MM.1S (cell line): ENCODE data around the gene ABITRAM.

ENCODE experiments used
- DNase-seq: peaks from one replicate; pipeline ENCODE4 v3.0.0-alpha.2; 2015
- H2AFZ ChIP-seq: fragments of 300-600 bp; sonication (generic); 2 replicates; pipeline ENCODE4 v1.6.0; 2016; ENCODE audit warnings: antibody characterized with exemption, low read length
- H3F3A ChIP-seq: fragments of 300-600 bp; sonication (generic); 2 replicates; pipeline ENCODE4 v1.6.1; 2016; ENCODE audit warnings: mild to moderate bottlenecking, antibody characterized with exemption, low read length, moderate library complexity, mixed read lengths; ENCODE audit not compliant: insufficient read depth
- H3K27ac ChIP-seq: fragments of 300-600 bp; sonication (generic); 2 replicates; pipeline ENCODE4 v1.5.1; 2016; ENCODE audit warnings: mild to moderate bottlenecking, low read length
- H3K27me3 ChIP-seq: fragments of 300-600 bp; sonication (generic); replicated peaks from 2 replicates; pipeline ENCODE4 v1.6.0; 2016; ENCODE audit warnings: low read length; ENCODE audit not compliant: insufficient read depth
- H3K36me3 ChIP-seq: fragments of 300-600 bp; sonication (generic); replicated peaks from 2 replicates; pipeline ENCODE4 v1.6.1; 2016; ENCODE audit warnings: mild to moderate bottlenecking, low read length, mixed read lengths; ENCODE audit not compliant: insufficient read depth
- H3K4me1 ChIP-seq: fragments of 300-600 bp; sonication (generic); 2 replicates; pipeline ENCODE4 v1.6.1; 2016; ENCODE audit warnings: low read length, mixed read lengths
- H3K4me2 ChIP-seq: fragments of 300-600 bp; sonication (generic); 2 replicates; pipeline ENCODE4 v1.6.0; 2016; ENCODE audit warnings: low read depth, low read length
- H3K4me3 ChIP-seq: fragments of 300-600 bp; sonication (generic); 2 replicates; pipeline ENCODE4 v1.5.1; 2016; ENCODE audit warnings: low read length, mixed read lengths
- H3K79me2 ChIP-seq: fragments of 300-600 bp; sonication (generic); 2 replicates; pipeline ENCODE4 v1.6.1; 2016; ENCODE audit warnings: mixed run types, low read length, mixed read lengths
- H3K9ac ChIP-seq: fragments of 300-600 bp; sonication (generic); 2 replicates; pipeline ENCODE4 v1.6.1; 2016; ENCODE audit warnings: low read length, mixed read lengths
- H3K9me2 ChIP-seq: fragments of 300-600 bp; sonication (generic); replicated peaks from 2 replicates; pipeline ENCODE4 v1.6.1; 2016; ENCODE audit warnings: mild to moderate bottlenecking, low read length, mixed read lengths; ENCODE audit not compliant: insufficient read depth
- H3K9me3 ChIP-seq: fragments of 300-600 bp; sonication (generic); replicated peaks from 2 replicates; pipeline ENCODE4 v1.6.1; 2016; ENCODE audit warnings: mild to moderate bottlenecking, low read length, mixed read lengths; ENCODE audit not compliant: insufficient read depth
- H4K20me1 ChIP-seq: fragments of 300-600 bp; sonication (generic); 2 replicates; pipeline ENCODE4 v1.6.1; 2016; ENCODE audit warnings: mild to moderate bottlenecking, low read length, moderate library complexity, mixed read lengths; ENCODE audit not compliant: insufficient read depth
- CTCF ChIP-seq: fragments of 300-600 bp; sonication (generic); IDR thresholded peaks from 2 replicates; pipeline ENCODE4 v1.5.1; 2016; ENCODE audit warnings: antibody characterized with exemption, low read length, mixed read lengths
- EZH2 ChIP-seq: fragments of 300-600 bp; sonication (generic); optimal IDR thresholded peaks from 2 replicates; pipeline ENCODE3; 2017; ENCODE audit warnings: low read depth, mild to moderate bottlenecking, antibody characterized with exemption, low read length, mixed read lengths
- EZH2phosphoT487 ChIP-seq: fragments of 300-600 bp; sonication (generic); IDR thresholded peaks from 2 replicates; pipeline ENCODE4 v1.6.1; 2018; ENCODE audit warnings: antibody characterized with exemption, low read length

Gene ABITRAM

GRCh38 chr9:108956022-108956630 is 21.9 kb downstream of the ABITRAM start:
- Histone ChIP-seq H3K9me2 (no peaks in the 10 kb centered on the region), H2AFZ (no peak overlapping the region), H3K4me1 (no peaks in the 10 kb centered on the region), H3K4me2 (no peak overlapping the region), H3K27ac (no peak overlapping the region), H3K9ac (no peak overlapping the region), H3K27me3 (no peaks in the 10 kb centered on the region), H4K20me1 (no peaks in the 10 kb centered on the region), H3K79me2 (no peaks in the 10 kb centered on the region), H3K4me3 (no peak overlapping the region), H3K36me3 (no peaks in the 10 kb centered on the region), H3K9me3 (no peaks in the 10 kb centered on the region), H3F3A (no peaks in the 10 kb centered on the region)
- TF ChIP-seq EZH2phosphoT487 (no peak), EZH2 (no peak), CTCF (no peak)
- no peak for DNase-seq

GRCh38 chr9:108956631-108957026 is 22.4 kb downstream of the ABITRAM start:
- Histone ChIP-seq H2AFZ (no peak overlapping the region), H3F3A (no peaks in the 10 kb centered on the region), H3K9ac (no peak overlapping the region), H4K20me1 (no peaks in the 10 kb centered on the region), H3K9me3 (no peaks in the 10 kb centered on the region), H3K9me2 (no peaks in the 10 kb centered on the region), H3K27me3 (no peaks in the 10 kb centered on the region), H3K79me2 (no peaks in the 10 kb centered on the region), H3K4me2 (no peak overlapping the region), H3K36me3 (no peaks in the 10 kb centered on the region), H3K4me1 (no peaks in the 10 kb centered on the region), H3K4me3 (no peak overlapping the region), H3K27ac (no peak overlapping the region)
- DNase-seq = no peak
- no peak for TF ChIP-seq CTCF
- TF ChIP-seq EZH2phosphoT487 = no peak
- TF ChIP-seq EZH2 = no peak

GRCh38 chr9:108960331-108960730 is 26.1 kb downstream of the ABITRAM start:
- H3K27ac ChIP-seq = no peak overlapping the region
- H3K4me1 ChIP-seq = no peaks in the 10 kb centered on the region
- H4K20me1 ChIP-seq = no peaks in the 10 kb centered on the region
- no peak overlapping the region for H3K4me3 ChIP-seq
- no peak overlapping the region for H3K9ac ChIP-seq
- H3K9me2 ChIP-seq = no peaks in the 10 kb centered on the region
- no peaks in the 10 kb centered on the region for H3K9me3 ChIP-seq
- H3K36me3 ChIP-seq = 0 out of 2 replicates have a peak, but pooled peaks cover 2% of the 10 kb centered on the region
- TF ChIP-seq EZH2 (no peak), EZH2phosphoT487 (no peak), CTCF (no peak)
- H3K4me2 ChIP-seq = no peak overlapping the region
- H2AFZ ChIP-seq = no peak overlapping the region
- no peak for DNase-seq
- H3F3A ChIP-seq = no peaks in the 10 kb centered on the region
- no peaks in the 10 kb centered on the region for H3K27me3 ChIP-seq
- no peaks in the 10 kb centered on the region for H3K79me2 ChIP-seq
